OCI-LY3 (cell line): Measurements from ENCODE around the gene SOX15.

ENCODE experiments used
- H2AFZ ChIP-seq: fragments of 200-600, 300-600 bp; shearing (Covaris generic); 2 replicates; pipeline ENCODE4 v1.6.0; 2014; ENCODE audit warnings: antibody characterized with exemption, low read depth, low read length
- H3K27ac ChIP-seq: fragments of 200-600, 300-600 bp; sonication (generic); 2 replicates; pipeline ENCODE4 v1.5.1; 2014; ENCODE audit warnings: mild to moderate bottlenecking, low read length, moderate library complexity, mixed read lengths
- H3K27me3 ChIP-seq: fragments of 200-600, 300-600 bp; sonication (generic); 2 replicates; pipeline ENCODE4 v1.6.1; 2014; ENCODE audit warnings: low read depth, low read length, mixed read lengths
- H3K36me3 ChIP-seq: fragments of 200-600, 300-600 bp; sonication (generic); replicated peaks from 2 replicates; pipeline ENCODE3; 2014; ENCODE audit warnings: low read depth, low read length, mixed read lengths
- H3K4me1 ChIP-seq: fragments of 300-600, 200-600 bp; sonication (generic); 2 replicates; pipeline ENCODE4 v1.6.1; 2014; ENCODE audit warnings: low read length, mixed read lengths
- H3K4me2 ChIP-seq: fragments of 200-600, 300-600 bp; sonication (generic); 2 replicates; pipeline ENCODE4 v1.6.1; 2014; ENCODE audit warnings: low read length, mixed read lengths
- H3K4me3 ChIP-seq: fragments of 300-600, 200-600 bp; sonication (generic); 2 replicates; pipeline ENCODE4 v1.5.1; 2014; ENCODE audit warnings: antibody characterized with exemption, mild to moderate bottlenecking, low read length, moderate library complexity
- H3K79me2 ChIP-seq: fragments of 300-600, 200-600 bp; shearing (Covaris generic); 2 replicates; pipeline ENCODE4 v1.6.1; 2014; ENCODE audit warnings: mild to moderate bottlenecking, low read length, mixed read lengths
- H3K9ac ChIP-seq: fragments of 300-600, 200-600 bp; shearing (Covaris generic); 2 replicates; pipeline ENCODE4 v1.6.0; 2014; ENCODE audit warnings: mild to moderate bottlenecking, low read length, moderate library complexity
- H3K9me3 ChIP-seq: fragments of 200-600, 300-600 bp; shearing (Covaris generic); 2 replicates; pipeline ENCODE4 v1.6.1; 2014; ENCODE audit warnings: low read length, mixed read lengths; ENCODE audit not compliant: insufficient read depth
- H4K20me1 ChIP-seq: fragments of 200-600, 300-600 bp; sonication (generic); 2 replicates; pipeline ENCODE4 v1.6.1; 2016; ENCODE audit warnings: low read length, mixed read lengths; ENCODE audit not compliant: insufficient read depth
- EZH2phosphoT487 ChIP-seq: fragments of 200-600 bp; shearing (Covaris generic); IDR thresholded peaks from 2 replicates; pipeline ENCODE4 v1.6.1; 2018; ENCODE audit warnings: antibody characterized with exemption, mixed run types, low read depth
- TF ChIP-seq, protein P1 (sequence below): fragments of 200-600, 300-600 bp; sonication (generic); IDR thresholded peaks from 2 replicates; pipeline ENCODE4 v1.5.1; 2014; ENCODE audit warnings: antibody characterized with exemption, low read length, low read depth

SOX15 gene

GRCh38 chr17:7614425-7615264 lies 24.8 kb upstream of the SOX15 start, which contains the start of gene FXR2:
Gene FXR2 (minus strand): TSS chr17:7614897. CDS start chr17:7614532, 365 bp downstream.
- H3K27ac ChIP-seq, result peak within 1 kb of the TSS; percentile 53

DNA sequence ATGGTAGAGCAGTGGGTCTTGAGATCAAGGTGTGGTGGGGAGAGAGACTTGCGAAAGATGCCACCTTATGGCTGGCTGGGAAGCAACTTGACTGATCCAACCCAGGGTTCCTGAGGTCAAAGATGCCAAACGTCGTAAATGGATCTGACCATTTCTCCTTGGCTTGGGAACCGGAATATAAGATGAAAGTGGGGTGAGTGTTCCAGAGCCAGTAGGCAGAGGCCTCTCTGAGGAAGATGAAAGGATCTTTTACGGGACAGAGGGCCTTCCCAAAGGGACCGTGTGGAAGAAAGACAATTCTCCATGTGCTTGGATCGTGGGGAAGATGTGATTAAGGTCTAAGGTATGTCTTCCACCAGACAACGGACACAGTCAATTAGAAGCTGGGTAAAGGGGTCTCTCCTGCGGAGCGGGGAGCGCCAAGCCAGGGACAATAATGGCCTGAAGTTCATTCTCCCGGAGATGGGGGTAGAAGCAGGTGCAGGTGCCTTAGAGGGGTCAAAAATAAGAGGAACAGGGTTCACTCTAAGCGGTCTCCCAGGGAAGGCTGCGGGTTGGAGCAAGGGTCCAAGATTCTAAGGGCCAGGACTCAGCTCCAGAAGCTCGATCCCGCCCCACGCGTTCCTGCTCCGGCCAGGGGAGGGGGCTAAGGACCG lies 24.0 kb upstream of the SOX15 start:
- Histone ChIP-seq H3K4me3 (peak overlapping the region; percentile 92), H3K9ac (peak overlapping the region; percentile 80), H3K4me2 (peak overlapping the region; percentile 97), H2AFZ (no peak overlapping the region), H3K27ac (peak overlapping the region; percentile 42), H3K4me1 (peaks cover 11% of the 10 kb centered on the region), H3K27me3 (no peaks in the 10 kb centered on the region), H3K9me3 (no peaks in the 10 kb centered on the region), H4K20me1 (peaks cover 6% of the 10 kb centered on the region; the same call in 1 of the 2 replicates), H3K79me2 (peaks cover 35% of the 10 kb centered on the region), H3K36me3 (no peaks in the 10 kb centered on the region)
- TF ChIP-seq, protein P1, sequence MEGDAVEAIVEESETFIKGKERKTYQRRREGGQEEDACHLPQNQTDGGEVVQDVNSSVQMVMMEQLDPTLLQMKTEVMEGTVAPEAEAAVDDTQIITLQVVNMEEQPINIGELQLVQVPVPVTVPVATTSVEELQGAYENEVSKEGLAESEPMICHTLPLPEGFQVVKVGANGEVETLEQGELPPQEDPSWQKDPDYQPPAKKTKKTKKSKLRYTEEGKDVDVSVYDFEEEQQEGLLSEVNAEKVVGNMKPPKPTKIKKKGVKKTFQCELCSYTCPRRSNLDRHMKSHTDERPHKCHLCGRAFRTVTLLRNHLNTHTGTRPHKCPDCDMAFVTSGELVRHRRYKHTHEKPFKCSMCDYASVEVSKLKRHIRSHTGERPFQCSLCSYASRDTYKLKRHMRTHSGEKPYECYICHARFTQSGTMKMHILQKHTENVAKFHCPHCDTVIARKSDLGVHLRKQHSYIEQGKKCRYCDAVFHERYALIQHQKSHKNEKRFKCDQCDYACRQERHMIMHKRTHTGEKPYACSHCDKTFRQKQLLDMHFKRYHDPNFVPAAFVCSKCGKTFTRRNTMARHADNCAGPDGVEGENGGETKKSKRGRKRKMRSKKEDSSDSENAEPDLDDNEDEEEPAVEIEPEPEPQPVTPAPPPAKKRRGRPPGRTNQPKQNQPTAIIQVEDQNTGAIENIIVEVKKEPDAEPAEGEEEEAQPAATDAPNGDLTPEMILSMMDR, result no peak
- no peak for TF ChIP-seq EZH2phosphoT487

More at GRCh38 chr17:7614425-7615264, 24.8 kb upstream of the SOX15 start, which contains the start of gene FXR2:
- TF ChIP-seq EZH2phosphoT487, result no peak
- TF ChIP-seq, protein P1, result peak; percentile 42
- Histone ChIP-seq H3K9ac (peak within 1 kb of the TSS; percentile 80), H2AFZ (peak within 1 kb of the TSS; percentile 76; the same call in 1 of the 2 replicates), H3K36me3 (no peaks in the 10 kb centered on the region), H4K20me1 (peaks cover 6% of the 10 kb centered on the region; the same call in 1 of the 2 replicates), H3K9me3 (no peaks in the 10 kb centered on the region), H3K4me1 (peaks cover 11% of the 10 kb centered on the region), H3K4me3 (peak within 1 kb of the TSS; percentile 92), H3K79me2 (peaks cover 35% of the 10 kb centered on the region), H3K4me2 (peak within 1 kb of the TSS; percentile 97), H3K27me3 (no peaks in the 10 kb centered on the region)

DNA sequence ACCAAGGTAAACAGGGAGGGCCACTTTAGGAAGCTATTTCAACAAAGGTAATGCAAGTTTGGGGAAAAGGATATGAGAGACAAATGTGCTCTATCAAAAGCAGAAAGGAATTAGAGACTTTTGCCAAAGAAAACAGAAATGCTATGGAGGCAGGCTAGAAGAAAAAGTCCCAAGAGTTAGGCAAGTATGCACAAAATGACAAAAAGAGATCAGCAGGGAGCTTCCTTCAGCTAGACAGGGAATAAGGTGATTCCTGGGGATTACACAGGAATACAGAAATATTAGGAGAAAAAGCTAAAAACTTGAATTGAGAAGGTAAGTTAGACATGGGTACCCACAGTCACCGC lies 22.4 kb upstream of the SOX15 start:
- H3K36me3 ChIP-seq, result no peaks in the 10 kb centered on the region
- peaks cover 11% of the 10 kb centered on the region for H3K4me1 ChIP-seq
- no peak overlapping the region for H3K27ac ChIP-seq
- no peaks in the 10 kb centered on the region for H3K9me3 ChIP-seq
- TF ChIP-seq EZH2phosphoT487, result no peak
- TF ChIP-seq, protein P1, result no peak
- H3K79me2 ChIP-seq, result peaks cover 35% of the 10 kb centered on the region
- no peak overlapping the region for H2AFZ ChIP-seq
- H3K4me2 ChIP-seq, result no peak overlapping the region
- H3K9ac ChIP-seq, result no peak overlapping the region
- peaks cover 6% of the 10 kb centered on the region; the same call in 1 of the 2 replicates for H4K20me1 ChIP-seq
- no peaks in the 10 kb centered on the region for H3K27me3 ChIP-seq
- no peak overlapping the region for H3K4me3 ChIP-seq

- no peak overlapping the region for H3K4me3 ChIP-seq
- no peaks in the 10 kb centered on the region for H3K9me3 ChIP-seq
- H3K4me1 ChIP-seq, result peaks cover 11% of the 10 kb centered on the region
- no peak overlapping the region for H3K4me2 ChIP-seq
- H3K36me3 ChIP-seq, result no peaks in the 10 kb centered on the region
- H3K79me2 ChIP-seq, result peaks cover 35% of the 10 kb centered on the region
- H4K20me1 ChIP-seq, result peaks cover 6% of the 10 kb centered on the region; the same call in 1 of the 2 replicates
- H2AFZ ChIP-seq, result no peak overlapping the region
- TF ChIP-seq, protein P1, result no peak
- TF ChIP-seq EZH2phosphoT487, result no peak
- H3K9ac ChIP-seq, result no peak overlapping the region
- no peak overlapping the region for H3K27ac ChIP-seq
- no peaks in the 10 kb centered on the region for H3K27me3 ChIP-seq
Observed at GRCh38 chr17:7611635-7612293, 21.9 kb upstream of the SOX15 start.
